IPS-15b (cell line): ENCODE results near the gene PHF20.
"Not testable (repeated sequence)": the region's sequence is repeated elsewhere in the genome, so short reads cannot be mapped to it uniquely, and the experiment has no call there.

Experiments used
- H3K27me3 ChIP-seq: one replicate; pipeline ENCODE4 v1.6.1; 2013; ENCODE audit warnings: low read length; ENCODE audit not compliant: control insufficient read depth, insufficient read depth
- H3K36me3 ChIP-seq: one replicate; pipeline ENCODE4 v1.6.1; 2013; ENCODE audit warnings: low read length; ENCODE audit not compliant: control insufficient read depth, insufficient read depth
- H3K4me1 ChIP-seq: one replicate; pipeline ENCODE4 v1.6.1; 2013; ENCODE audit warnings: mild to moderate bottlenecking, low read length; ENCODE audit not compliant: control insufficient read depth, insufficient read depth
- H3K4me3 ChIP-seq: one replicate; pipeline ENCODE4 v1.5.1; 2013; ENCODE audit warnings: low read depth, low read length
- H3K9ac ChIP-seq: one replicate; pipeline ENCODE4 v1.6.1; 2013; ENCODE audit warnings: low read depth, mild to moderate bottlenecking, low read length
- H3K9me3 ChIP-seq: one replicate; pipeline ENCODE4 v1.6.1; 2013; ENCODE audit warnings: mild to moderate bottlenecking, low read length; ENCODE audit not compliant: control insufficient read depth, insufficient read depth

Gene PHF20

GRCh38 chr20:35768731-35769664 lies 2.8 kb upstream of the PHF20 start:
- Histone ChIP-seq H3K9me3 (no peaks in the 10 kb centered on the region), H3K4me3 (no peak overlapping the region), H3K9ac (no peak overlapping the region), H3K4me1 (peaks cover 20% of the 10 kb centered on the region), H3K27me3 (peaks cover 10% of the 10 kb centered on the region), H3K36me3 (no peaks in the 10 kb centered on the region)

DNA sequence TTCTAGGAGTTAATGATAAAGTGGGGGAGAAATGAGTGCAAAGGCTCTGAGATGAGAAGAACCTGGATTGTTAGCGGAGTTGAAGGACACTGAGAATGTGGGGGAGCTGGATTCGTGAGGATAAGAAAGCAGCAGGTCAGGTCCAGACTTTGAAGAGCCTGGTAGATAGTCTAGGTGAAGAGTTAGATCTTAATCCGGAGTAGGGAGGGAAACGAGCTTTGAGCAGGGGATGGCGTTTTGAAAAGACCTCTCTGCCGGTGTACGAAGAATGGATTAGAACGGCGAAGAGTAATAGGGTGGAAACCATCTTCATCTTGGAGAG lies 487 bp upstream of the PHF20 start:
- Histone ChIP-seq H3K4me1 (peaks cover 20% of the 10 kb centered on the region), H3K4me3 (peak overlapping the region; percentile 67), H3K9ac (no peak overlapping the region), H3K27me3 (peaks cover 10% of the 10 kb centered on the region), H3K9me3 (no peaks in the 10 kb centered on the region), H3K36me3 (peaks cover 4% of the 10 kb centered on the region)

- Histone ChIP-seq H3K4me3 (peak overlapping the region; percentile 67), H3K9ac (peak overlapping the region; percentile 61), H3K36me3 (peaks cover 4% of the 10 kb centered on the region), H3K9me3 (no peaks in the 10 kb centered on the region), H3K4me1 (peaks cover 20% of the 10 kb centered on the region), H3K27me3 (peaks cover 10% of the 10 kb centered on the region)
Observed at GRCh38 chr20:35772563-35773058, 796 bp downstream of the PHF20 start.

DNA sequence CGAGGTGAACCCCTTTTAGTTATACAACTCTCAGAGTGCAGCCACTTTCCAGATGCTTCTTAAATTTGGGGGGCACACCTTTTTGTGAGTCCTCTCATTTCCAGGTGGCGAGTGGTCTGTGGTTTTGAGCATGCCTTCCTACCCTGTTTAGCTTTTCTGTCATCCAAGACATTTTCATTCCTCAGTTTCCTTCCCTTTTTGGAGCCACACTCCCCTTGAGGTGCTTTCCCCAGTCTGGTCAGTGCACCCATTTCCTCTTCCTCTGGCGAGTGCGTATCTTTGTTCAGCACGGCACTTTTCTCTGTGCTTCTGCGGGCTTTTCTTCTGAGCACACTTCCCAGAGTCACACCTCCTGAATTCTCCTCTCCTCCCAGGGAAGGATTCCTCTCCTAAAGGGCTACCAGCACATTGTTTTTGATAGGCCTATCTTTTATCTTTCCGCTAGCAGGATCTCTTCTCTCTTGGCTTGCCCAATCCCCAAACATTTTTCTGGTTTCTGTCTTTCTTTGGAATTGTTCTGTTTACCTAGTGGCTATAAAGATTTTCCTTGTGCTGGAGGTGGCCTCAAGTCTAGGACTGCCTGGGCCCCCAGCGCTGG lies 1.4 kb downstream of the PHF20 start:
- H3K9ac ChIP-seq: peak overlapping the region; percentile 6
- peaks cover 4% of the 10 kb centered on the region for H3K36me3 ChIP-seq
- H3K27me3 ChIP-seq: peaks cover 10% of the 10 kb centered on the region
- peaks cover 15% of the 10 kb centered on the region for H3K4me1 ChIP-seq
- H3K4me3 ChIP-seq: peak overlapping the region; percentile 67
- no peaks in the 10 kb centered on the region for H3K9me3 ChIP-seq

- Histone ChIP-seq H3K9ac (no peak overlapping the region), H3K36me3 (peaks cover 4% of the 10 kb centered on the region), H3K4me3 (no peak overlapping the region), H3K9me3 (no peaks in the 10 kb centered on the region), H3K27me3 (peaks cover 10% of the 10 kb centered on the region), H3K4me1 (peaks cover 6% of the 10 kb centered on the region)
Observed at GRCh38 chr20:35774391-35774790, 2.6 kb downstream of the PHF20 start.

GRCh38 chr20:35776513-35777101 lies 4.8 kb downstream of the PHF20 start:
- Histone ChIP-seq H3K4me3 (no peak overlapping the region), H3K9ac (no peak overlapping the region), H3K4me1 (peaks cover 4% of the 10 kb centered on the region)

GRCh38 chr20:35783811-35784210 lies 12.0 kb downstream of the PHF20 start:
- not testable (repeated sequence) for H3K9ac ChIP-seq, H3K9me3 ChIP-seq, H3K27me3 ChIP-seq, H3K4me3 ChIP-seq, H3K4me1 ChIP-seq, H3K36me3 ChIP-seq

More at GRCh38 chr20:35776513-35777101, 4.8 kb downstream of the PHF20 start:
- Histone ChIP-seq H3K27me3 (no peaks in the 10 kb centered on the region), H3K9me3 (no peaks in the 10 kb centered on the region), H3K36me3 (peaks cover 4% of the 10 kb centered on the region)

- not testable (repeated sequence) for H3K9me3 ChIP-seq, H3K9ac ChIP-seq, H3K27me3 ChIP-seq, H3K4me1 ChIP-seq, H3K4me3 ChIP-seq, H3K36me3 ChIP-seq
Observed at GRCh38 chr20:35785541-35785940, 13.7 kb downstream of the PHF20 start.

GRCh38 chr20:35788796-35789195 lies 17.0 kb downstream of the PHF20 start:
- Histone ChIP-seq H3K9ac (no peak overlapping the region), H3K9me3 (no peaks in the 10 kb centered on the region), H3K27me3 (no peaks in the 10 kb centered on the region), H3K36me3 (no peaks in the 10 kb centered on the region), H3K4me1 (no peaks in the 10 kb centered on the region), H3K4me3 (no peak overlapping the region)

DNA sequence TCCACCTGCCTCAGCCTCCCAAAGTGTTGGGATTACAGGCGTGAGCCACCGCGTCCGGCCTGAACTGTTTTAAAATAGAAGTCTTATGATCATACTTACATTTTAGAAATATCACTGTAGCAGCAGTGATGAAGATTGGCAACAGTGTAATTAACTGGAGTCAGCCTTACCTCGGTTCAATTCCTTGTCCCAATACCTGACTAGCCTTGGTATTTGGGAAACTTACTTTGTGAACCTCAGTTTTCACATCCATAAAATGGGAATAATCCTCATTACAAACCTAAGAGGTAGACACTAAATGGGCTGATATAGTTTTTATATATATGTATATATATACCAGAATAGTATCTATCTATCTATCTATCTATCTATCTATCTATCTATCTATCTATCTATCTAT lies 19.3 kb downstream of the PHF20 start:
- Histone ChIP-seq H3K4me3 (no peak overlapping the region), H3K27me3 (no peaks in the 10 kb centered on the region), H3K36me3 (no peaks in the 10 kb centered on the region), H3K9ac (no peak overlapping the region), H3K9me3 (no peaks in the 10 kb centered on the region), H3K4me1 (no peaks in the 10 kb centered on the region)

- H3K9ac ChIP-seq: no peak overlapping the region
- H3K4me1 ChIP-seq: no peaks in the 10 kb centered on the region
- H3K9me3 ChIP-seq: no peaks in the 10 kb centered on the region
- H3K36me3 ChIP-seq: no peaks in the 10 kb centered on the region
- no peaks in the 10 kb centered on the region for H3K27me3 ChIP-seq
- no peak overlapping the region for H3K4me3 ChIP-seq
Observed at GRCh38 chr20:35791821-35792220, 20.0 kb downstream of the PHF20 start.

GRCh38 chr20:35792740-35793139 lies 20.9 kb downstream of the PHF20 start:
- Histone ChIP-seq H3K4me3 (no peak overlapping the region), H3K9ac (no peak overlapping the region), H3K27me3 (no peaks in the 10 kb centered on the region), H3K4me1 (no peaks in the 10 kb centered on the region), H3K36me3 (no peaks in the 10 kb centered on the region), H3K9me3 (no peaks in the 10 kb centered on the region)
